Nephron progenitor cell (in vitro differentiated cells): ENCODE results near the gene ORMDL3.

Experiments used
- DNase-seq: peaks from one replicate; pipeline ENCODE4 v3.0.0; 2021
- H3K27ac Mint-ChIP-seq: 2 replicates; pipeline ENCODE4 v1.8.0; 2021; ENCODE audit warnings: mild to moderate bottlenecking, moderate library complexity, mixed read lengths
- H3K27me3 Mint-ChIP-seq: 2 replicates; pipeline ENCODE4 v1.8.0; 2021; ENCODE audit warnings: mild to moderate bottlenecking, low read depth, mixed read lengths; ENCODE audit not compliant: poor library complexity
- H3K36me3 Mint-ChIP-seq: 2 replicates; pipeline ENCODE4 v1.8.0; 2021; ENCODE audit warnings: low read depth, mixed read lengths
- H3K4me1 Mint-ChIP-seq: 2 replicates; pipeline ENCODE4 v1.8.0; 2021; ENCODE audit warnings: mixed read lengths
- H3K4me3 Mint-ChIP-seq: 2 replicates; pipeline ENCODE4 v1.8.0; 2021; ENCODE audit warnings: mild to moderate bottlenecking, moderate library complexity, mixed read lengths
- H3K9me3 Mint-ChIP-seq: 2 replicates; pipeline ENCODE4 v1.8.0; 2021; ENCODE audit warnings: mild to moderate bottlenecking, moderate library complexity, mixed read lengths
- CTCF ChIP-seq: fragments of 200-600 bp; sonication (generic); IDR thresholded peaks from 2 replicates; pipeline ENCODE4 v1.5.0; 2021; ENCODE audit warnings: antibody characterized with exemption

The ORMDL3 gene

DNA sequence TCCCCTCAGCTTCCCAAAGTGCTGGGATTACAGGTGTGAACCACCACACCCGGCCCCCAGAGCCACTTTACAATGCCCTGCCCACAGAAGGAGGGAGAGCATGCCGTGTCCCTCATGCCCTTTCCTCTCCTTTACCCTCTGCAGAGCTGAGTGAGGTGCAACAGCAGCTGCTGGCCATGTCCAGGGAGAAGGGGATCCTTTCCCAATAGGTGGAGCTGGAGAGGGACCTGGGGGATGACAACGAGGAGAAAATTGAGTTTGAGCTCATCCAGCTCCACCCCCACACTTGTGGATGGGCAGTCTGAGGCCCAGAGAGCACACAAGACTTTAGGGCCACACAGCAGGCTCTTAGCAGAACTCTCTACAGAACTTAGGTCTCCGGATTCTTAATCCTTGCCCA, 27.5 kb upstream of the ORMDL3 start:
- Mint-ChIP-seq H3K9me3 (no peaks in the 10 kb centered on the region), H3K36me3 (no peaks in the 10 kb centered on the region)
- no peak for DNase-seq

DNA sequence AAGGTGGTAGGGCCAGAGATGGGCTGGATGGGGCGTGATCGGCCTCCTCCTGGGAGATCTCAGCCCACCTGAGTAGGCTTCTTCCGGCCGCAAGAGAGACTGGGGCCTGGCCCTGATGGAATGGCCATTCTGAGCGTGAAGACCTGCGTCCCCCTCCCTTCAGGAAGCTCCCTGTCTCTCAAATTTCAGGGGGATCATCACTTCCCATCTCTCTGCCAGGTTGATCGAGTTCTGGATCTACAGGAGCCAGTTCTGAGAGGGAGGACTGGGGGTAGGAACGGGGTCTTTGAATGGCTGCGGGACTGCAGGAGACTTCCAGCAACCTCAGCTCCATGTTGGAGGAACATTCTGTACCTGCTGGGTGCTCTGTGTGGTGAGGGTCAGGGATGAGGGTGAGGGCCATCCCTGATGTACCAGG, 26.1 kb upstream of the ORMDL3 start:
- H3K27me3 Mint-ChIP-seq = peaks cover 19% of the 10 kb centered on the region
- peak overlapping the region; percentile 76 for H3K4me3 Mint-ChIP-seq
- no peak for TF ChIP-seq CTCF

More for the DNA sequence above, 27.5 kb upstream of the ORMDL3 start:
- H3K27me3 Mint-ChIP-seq = peaks cover 23% of the 10 kb centered on the region
- no peak for TF ChIP-seq CTCF
- H3K4me3 Mint-ChIP-seq = no peak overlapping the region
- peaks cover 41% of the 10 kb centered on the region for H3K4me1 Mint-ChIP-seq
- no peak overlapping the region for H3K27ac Mint-ChIP-seq

GRCh38 chr17:39952680-39953470, 25.5 kb upstream of the ORMDL3 start:
- no peak for TF ChIP-seq CTCF
- peak overlapping the region; percentile 76 for H3K4me3 Mint-ChIP-seq

More for the DNA sequence above, 26.1 kb upstream of the ORMDL3 start:
- Mint-ChIP-seq H3K9me3 (no peaks in the 10 kb centered on the region), H3K36me3 (no peaks in the 10 kb centered on the region), H3K27ac (no peak overlapping the region), H3K4me1 (peaks cover 41% of the 10 kb centered on the region)
- DNase-seq = no peak

GRCh38 chr17:39951924-39952679, 24.7 kb upstream of the ORMDL3 start:
- Mint-ChIP-seq H3K27ac (no peak overlapping the region), H3K36me3 (no peaks in the 10 kb centered on the region), H3K9me3 (no peaks in the 10 kb centered on the region), H3K4me1 (peaks cover 55% of the 10 kb centered on the region), H3K27me3 (peaks cover 15% of the 10 kb centered on the region), H3K4me3 (peak overlapping the region; percentile 61)
- DNase-seq = no peak
- TF ChIP-seq CTCF = no peak

More at GRCh38 chr17:39952680-39953470, 25.5 kb upstream of the ORMDL3 start:
- H3K9me3 Mint-ChIP-seq = no peaks in the 10 kb centered on the region
- H3K36me3 Mint-ChIP-seq = no peaks in the 10 kb centered on the region
- H3K27me3 Mint-ChIP-seq = peaks cover 19% of the 10 kb centered on the region
- no peak overlapping the region for H3K27ac Mint-ChIP-seq
- DNase-seq = peak; percentile 99
- peaks cover 48% of the 10 kb centered on the region for H3K4me1 Mint-ChIP-seq

- Mint-ChIP-seq H3K36me3 (no peaks in the 10 kb centered on the region), H3K27me3 (peaks cover 13% of the 10 kb centered on the region), H3K4me1 (peaks cover 67% of the 10 kb centered on the region), H3K27ac (no peak overlapping the region), H3K4me3 (no peak overlapping the region), H3K9me3 (no peaks in the 10 kb centered on the region)
- DNase-seq = peak; percentile 22
- no peak for TF ChIP-seq CTCF
Observed at GRCh38 chr17:39950871-39951348, 23.5 kb upstream of the ORMDL3 start.
